Rectal smooth muscle tissue (tissue), 1 donor: ENCODE data around the gene PODNL1.

ENCODE experiments used
- H3K27ac ChIP-seq: one replicate; pipeline ENCODE4 v1.7.0; 2013; ENCODE audit warnings: low read depth, low read length, inconsistent platforms
- H3K27me3 ChIP-seq: one replicate; pipeline ENCODE4 v1.7.0; 2013; ENCODE audit warnings: low read length; ENCODE audit not compliant: control insufficient read depth, insufficient read depth
- H3K36me3 ChIP-seq: one replicate; pipeline ENCODE4 v1.7.0; 2013; ENCODE audit warnings: low read length; ENCODE audit not compliant: control insufficient read depth, insufficient read depth
- H3K4me1 ChIP-seq: one replicate; pipeline ENCODE4 v1.7.0; 2013; ENCODE audit warnings: low read length; ENCODE audit not compliant: control insufficient read depth, insufficient read depth
- H3K4me3 ChIP-seq: one replicate; pipeline ENCODE4 v1.7.0; 2013; ENCODE audit warnings: low read length
- H3K9ac ChIP-seq: one replicate; pipeline ENCODE4 v1.7.0; 2013; ENCODE audit warnings: low read length

PODNL1 gene

GRCh38 chr19:13906910-13907309 is 31.3 kb downstream of the PODNL1 start:
- H3K36me3 ChIP-seq, result no peaks in the 10 kb centered on the region
- H3K27ac ChIP-seq, result no peak overlapping the region
- peak overlapping the region; percentile 81 for H3K4me3 ChIP-seq
- peak overlapping the region; percentile 49 for H3K9ac ChIP-seq
- H3K27me3 ChIP-seq, result no peaks in the 10 kb centered on the region
- peaks cover 7% of the 10 kb centered on the region for H3K4me1 ChIP-seq

DNA sequence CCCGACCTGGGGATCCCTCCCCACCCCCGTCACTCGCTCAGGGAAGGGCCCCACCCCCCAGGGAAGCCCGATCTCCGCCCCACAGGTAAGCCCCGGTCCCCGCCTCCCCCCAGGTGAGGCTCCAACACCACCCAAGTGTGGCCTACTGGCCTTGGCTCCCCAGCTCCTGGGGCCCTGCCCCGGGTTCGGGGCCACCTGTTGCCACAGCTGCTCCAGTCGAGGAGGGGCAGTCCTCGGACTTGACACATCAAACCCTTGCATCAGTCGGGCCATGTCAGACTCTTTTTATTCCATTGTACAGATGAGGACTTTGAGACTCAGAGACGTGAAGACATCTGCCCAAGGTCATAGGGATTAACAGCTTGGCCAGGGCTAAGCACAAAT is 31.7 kb downstream of the PODNL1 start:
- peaks cover 7% of the 10 kb centered on the region for H3K4me1 ChIP-seq
- no peaks in the 10 kb centered on the region for H3K36me3 ChIP-seq
- peak overlapping the region; percentile 81 for H3K4me3 ChIP-seq
- H3K27ac ChIP-seq, result no peak overlapping the region
- H3K9ac ChIP-seq, result peak overlapping the region; percentile 71
- no peaks in the 10 kb centered on the region for H3K27me3 ChIP-seq

GRCh38 chr19:13905634-13906520 is 32.3 kb downstream of the PODNL1 start, which contains the start of the genes BRME1 and CC2D1A:
Gene BRME1, minus strand, starts transcription at chr19:13906117. Its CDS starts 1,225 bp downstream, at chr19:13904892.
Gene CC2D1A, plus strand, starts transcription at chr19:13906201. Its CDS starts 241 bp downstream, at chr19:13906442.
- Histone ChIP-seq H3K9ac (peak within 1 kb of the TSS; percentile 71), H3K4me3 (peak within 1 kb of the TSS; percentile 81), H3K27me3 (no peaks in the 10 kb centered on the region), H3K27ac (no peak within 1 kb of the TSS), H3K4me1 (peaks cover 7% of the 10 kb centered on the region), H3K36me3 (no peaks in the 10 kb centered on the region)

DNA sequence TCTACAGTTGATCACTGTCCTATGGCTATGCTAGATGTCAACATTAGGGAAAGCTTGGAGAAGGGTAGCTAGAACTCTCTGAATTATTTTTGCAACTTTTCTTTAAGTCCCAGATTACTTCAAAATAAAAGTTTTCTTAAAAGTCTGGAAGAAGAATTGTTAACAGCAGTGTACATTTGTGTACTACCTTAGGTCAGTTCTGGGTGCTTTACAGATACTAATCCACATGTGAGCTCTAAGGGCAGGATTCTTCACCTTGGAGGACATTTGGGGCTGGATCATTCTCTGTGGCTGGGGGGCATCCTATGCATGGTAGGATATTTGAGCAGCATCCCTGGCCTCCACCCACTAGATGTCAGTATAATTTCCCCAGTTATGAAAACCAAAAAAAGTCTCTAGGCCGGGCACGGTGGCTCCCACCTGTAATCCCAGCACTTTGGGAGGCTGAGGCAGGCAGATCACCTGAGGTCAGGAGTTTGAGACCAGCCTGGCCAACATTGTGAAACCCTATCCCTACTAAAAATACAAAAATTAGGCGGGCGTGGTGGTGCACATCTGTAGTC is 35.1 kb downstream of the PODNL1 start:
- Histone ChIP-seq H3K4me1 (peaks cover 7% of the 10 kb centered on the region), H3K27ac (no peak overlapping the region), H3K36me3 (no peaks in the 10 kb centered on the region), H3K9ac (no peak overlapping the region), H3K4me3 (no peak overlapping the region), H3K27me3 (no peaks in the 10 kb centered on the region)

- H3K27ac ChIP-seq, result no peak overlapping the region
- H3K4me3 ChIP-seq, result no peak overlapping the region
- no peaks in the 10 kb centered on the region for H3K27me3 ChIP-seq
- H3K4me1 ChIP-seq, result no peaks in the 10 kb centered on the region
- H3K36me3 ChIP-seq, result no peaks in the 10 kb centered on the region
- no peak overlapping the region for H3K9ac ChIP-seq
Observed at GRCh38 chr19:13899912-13900584, 38.2 kb downstream of the PODNL1 start.

- H3K27me3 ChIP-seq, result no peaks in the 10 kb centered on the region
- no peak overlapping the region for H3K4me3 ChIP-seq
- H3K9ac ChIP-seq, result no peak overlapping the region
- no peaks in the 10 kb centered on the region for H3K4me1 ChIP-seq
- no peak overlapping the region for H3K27ac ChIP-seq
- H3K36me3 ChIP-seq, result no peaks in the 10 kb centered on the region
Observed at GRCh38 chr19:13899393-13899792, 38.8 kb downstream of the PODNL1 start.

GRCh38 chr19:13896227-13896626 is 42.0 kb downstream of the PODNL1 start:
- no peak overlapping the region for H3K4me3 ChIP-seq
- H3K27me3 ChIP-seq, result no peaks in the 10 kb centered on the region
- H3K4me1 ChIP-seq, result no peaks in the 10 kb centered on the region
- H3K27ac ChIP-seq, result no peak overlapping the region
- no peak overlapping the region for H3K9ac ChIP-seq
- H3K36me3 ChIP-seq, result no peaks in the 10 kb centered on the region

- H3K4me1 ChIP-seq, result no peaks in the 10 kb centered on the region
- H3K36me3 ChIP-seq, result no peaks in the 10 kb centered on the region
- no peak overlapping the region for H3K27ac ChIP-seq
- no peaks in the 10 kb centered on the region for H3K27me3 ChIP-seq
- H3K9ac ChIP-seq, result no peak overlapping the region
- H3K4me3 ChIP-seq, result no peak overlapping the region
Observed at GRCh38 chr19:13894552-13894951, 43.7 kb downstream of the PODNL1 start.

GRCh38 chr19:13892870-13893269 is 45.3 kb downstream of the PODNL1 start:
- H3K9ac ChIP-seq, result no peak overlapping the region
- H3K4me1 ChIP-seq, result no peaks in the 10 kb centered on the region
- H3K27me3 ChIP-seq, result no peaks in the 10 kb centered on the region
- H3K36me3 ChIP-seq, result no peaks in the 10 kb centered on the region
- no peak overlapping the region for H3K27ac ChIP-seq
- H3K4me3 ChIP-seq, result no peak overlapping the region

DNA sequence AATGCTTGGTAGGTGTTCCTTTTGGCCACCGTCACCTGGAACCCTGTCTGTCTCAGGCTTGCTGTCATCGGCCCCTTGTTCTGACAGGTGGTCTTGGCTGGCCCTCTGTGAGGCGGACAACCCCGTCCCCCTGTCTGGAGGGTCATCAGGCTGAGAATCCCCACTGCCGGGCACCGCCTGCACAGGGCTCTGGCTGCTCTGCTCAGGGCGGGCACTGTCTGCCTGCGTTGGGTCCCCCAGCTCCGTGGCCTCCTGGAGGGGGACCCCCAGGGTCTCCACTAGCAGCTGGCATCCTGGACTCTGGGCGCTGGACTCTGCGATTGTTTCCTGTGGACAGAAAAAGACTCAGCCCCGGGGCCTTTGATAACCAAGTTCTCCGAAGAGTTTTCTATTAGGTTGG is 48.1 kb downstream of the PODNL1 start:
- Histone ChIP-seq H3K9ac (no peak overlapping the region), H3K4me3 (no peak overlapping the region), H3K27me3 (no peaks in the 10 kb centered on the region), H3K27ac (no peak overlapping the region), H3K36me3 (no peaks in the 10 kb centered on the region), H3K4me1 (no peaks in the 10 kb centered on the region)

DNA sequence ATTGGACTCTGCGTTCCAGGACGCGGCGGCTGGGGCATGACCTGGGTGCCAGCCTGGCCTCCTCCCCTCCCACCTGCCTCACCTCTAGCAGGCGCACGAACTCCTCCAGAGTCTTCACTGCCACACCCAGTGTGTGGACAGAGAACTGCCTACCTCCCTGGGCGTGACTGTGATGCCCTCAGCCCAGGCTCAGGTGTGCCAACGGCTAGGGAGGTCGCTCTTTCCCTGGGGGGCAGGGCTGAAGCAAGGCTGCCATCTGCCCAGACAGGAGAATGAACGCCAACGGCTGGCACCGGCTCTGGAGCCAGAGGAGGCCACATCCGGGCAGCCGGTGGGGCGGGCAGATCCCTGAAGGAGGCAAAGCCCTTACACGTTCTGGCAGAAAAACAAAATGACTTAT is 49.9 kb downstream of the PODNL1 start:
- H3K27ac ChIP-seq, result no peak overlapping the region
- no peaks in the 10 kb centered on the region for H3K36me3 ChIP-seq
- no peak overlapping the region for H3K9ac ChIP-seq
- no peaks in the 10 kb centered on the region for H3K4me1 ChIP-seq
- no peak overlapping the region for H3K4me3 ChIP-seq
- H3K27me3 ChIP-seq, result no peaks in the 10 kb centered on the region

- Histone ChIP-seq H3K4me1 (no peaks in the 10 kb centered on the region), H3K4me3 (no peak overlapping the region), H3K36me3 (no peaks in the 10 kb centered on the region), H3K27ac (no peak overlapping the region), H3K27me3 (no peaks in the 10 kb centered on the region), H3K9ac (no peak overlapping the region)
Observed at GRCh38 chr19:13887517-13887916, 50.7 kb downstream of the PODNL1 start.
